IPS-18c (cell line): ENCODE data around the gene APOBEC3B.
"Not testable (repeated sequence)": the region's sequence is repeated elsewhere in the genome, so short reads cannot be mapped to it uniquely, and the experiment has no call there.

Experiments used
- H3K4me3 ChIP-seq: 2 replicates; pipeline ENCODE4 v1.7.0; 2013; ENCODE audit warnings: low read depth, mild to moderate bottlenecking, low read length, moderate library complexity; ENCODE audit not compliant: insufficient read depth
- H3K9me3 ChIP-seq: one replicate; pipeline ENCODE4 v1.6.1; 2013; ENCODE audit warnings: mild to moderate bottlenecking, low read length, moderate library complexity; ENCODE audit not compliant: control insufficient read depth, insufficient read depth

Gene APOBEC3B

DNA sequence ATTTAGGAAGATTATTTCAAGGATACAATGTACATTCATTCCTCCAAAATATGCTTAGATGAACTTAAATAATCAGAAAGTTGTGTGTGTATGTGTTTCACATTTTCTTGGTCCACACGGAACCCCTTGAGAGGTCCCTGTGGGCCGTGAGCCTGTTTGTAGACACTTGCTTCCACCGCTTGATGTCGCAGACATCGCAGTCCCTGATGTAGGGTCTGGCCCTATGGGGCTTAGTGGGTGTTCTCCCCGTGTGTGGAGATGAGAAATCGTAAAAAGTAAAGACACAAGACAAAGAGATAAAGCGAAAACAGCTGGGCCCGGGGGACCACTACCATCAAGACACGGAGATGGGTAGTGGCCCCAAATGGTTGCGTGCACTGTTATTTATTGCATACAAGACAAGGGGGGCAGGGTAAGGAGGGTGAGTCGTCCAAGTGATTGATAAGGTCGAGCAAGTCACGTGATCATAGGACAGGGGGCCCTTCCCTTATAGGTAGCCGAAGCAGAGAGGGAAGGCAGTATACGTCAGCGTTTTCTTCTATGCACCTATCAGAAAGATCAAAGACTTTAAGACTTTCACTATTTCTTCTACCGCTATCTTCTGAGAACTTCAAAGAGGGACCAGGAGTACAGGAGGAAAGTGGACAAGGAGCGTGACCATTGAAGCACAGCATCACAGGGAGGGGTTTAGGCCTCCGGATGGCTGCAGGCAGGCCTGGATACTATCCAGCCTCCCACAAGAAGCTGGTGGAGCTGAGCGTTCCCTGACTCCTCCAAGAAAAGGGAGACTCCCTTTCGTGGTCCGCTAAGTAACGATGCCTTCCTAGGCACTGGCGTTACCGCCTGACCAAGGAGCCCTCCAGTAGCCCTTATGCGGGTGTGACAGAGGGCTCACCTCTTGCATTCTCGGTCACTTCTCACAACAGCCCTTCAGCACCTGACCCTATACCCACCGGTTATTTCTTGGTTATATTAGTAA is 30.7 kb downstream of the APOBEC3B start:
- H3K4me3 ChIP-seq, result no peak overlapping the region
- no peaks in the 10 kb centered on the region for H3K9me3 ChIP-seq

DNA sequence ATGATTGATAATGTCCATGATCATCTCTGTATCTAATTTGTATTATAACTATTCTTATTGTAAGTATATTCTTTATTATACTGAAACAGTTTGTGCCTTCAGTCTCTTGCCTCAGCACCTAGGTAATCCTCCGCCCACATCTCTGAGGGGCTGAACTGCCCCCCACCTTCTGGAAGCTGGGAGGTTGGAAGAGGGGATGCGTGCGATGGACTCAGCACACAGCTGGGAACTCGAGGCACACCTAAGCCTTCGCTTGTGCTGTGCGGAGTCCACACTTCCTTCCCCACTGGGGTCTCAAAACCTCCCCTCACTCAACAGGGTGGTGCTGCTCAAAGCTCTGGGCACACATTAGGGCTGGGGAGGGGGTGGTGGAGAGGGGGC is 31.4 kb downstream of the APOBEC3B start:
- peak overlapping the region; percentile 11; the same call in 1 of the 2 replicates for H3K4me3 ChIP-seq
- not testable (repeated sequence) for H3K9me3 ChIP-seq

DNA sequence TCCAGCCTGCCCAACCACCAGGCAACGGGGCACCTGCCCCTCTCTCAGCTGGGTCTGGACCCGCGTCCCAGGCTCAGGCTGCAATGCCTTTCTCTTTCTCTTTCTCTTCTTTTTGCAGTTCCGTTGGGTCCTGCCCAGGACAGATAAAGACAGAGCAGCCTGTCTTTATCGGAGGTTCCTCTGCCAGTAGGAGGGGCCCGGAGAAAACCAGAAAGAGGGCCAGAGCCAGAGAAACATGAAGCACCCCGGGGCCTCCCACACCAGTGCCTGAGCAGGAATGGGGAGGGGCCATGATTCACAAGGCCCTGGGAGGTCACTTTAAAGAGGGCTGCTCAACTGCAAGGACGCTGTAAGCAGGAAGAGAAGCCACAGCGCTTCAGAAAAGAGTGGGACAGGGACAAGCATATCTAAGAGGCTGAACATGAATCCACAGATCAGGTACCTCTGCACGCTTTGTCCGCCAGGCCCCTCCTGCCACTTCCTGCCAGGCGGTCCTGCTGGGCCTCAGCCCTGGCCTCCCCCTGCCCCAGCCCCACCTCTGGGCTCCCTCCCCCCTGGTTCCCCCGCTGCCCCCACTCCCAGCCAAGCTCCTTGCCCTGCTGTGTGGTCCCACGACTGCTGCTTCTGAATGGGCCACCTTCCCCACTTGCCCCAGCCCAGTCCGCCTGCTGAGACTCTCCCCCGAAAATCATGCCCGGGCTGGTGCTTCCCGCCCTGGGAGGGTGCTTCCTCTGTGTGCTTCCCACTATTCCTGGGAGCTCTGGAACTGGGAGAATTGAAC is 32.0 kb downstream of the APOBEC3B start, which contains the start of gene APOBEC3C:
TSS of gene APOBEC3C (plus strand) at position 316 of the 781 bp plus-strand sequence. CDS start at position 422, 106 bp downstream.
- Histone ChIP-seq H3K9me3 (no peaks in the 10 kb centered on the region), H3K4me3 (peak within 1 kb of the TSS; percentile 20)

DNA sequence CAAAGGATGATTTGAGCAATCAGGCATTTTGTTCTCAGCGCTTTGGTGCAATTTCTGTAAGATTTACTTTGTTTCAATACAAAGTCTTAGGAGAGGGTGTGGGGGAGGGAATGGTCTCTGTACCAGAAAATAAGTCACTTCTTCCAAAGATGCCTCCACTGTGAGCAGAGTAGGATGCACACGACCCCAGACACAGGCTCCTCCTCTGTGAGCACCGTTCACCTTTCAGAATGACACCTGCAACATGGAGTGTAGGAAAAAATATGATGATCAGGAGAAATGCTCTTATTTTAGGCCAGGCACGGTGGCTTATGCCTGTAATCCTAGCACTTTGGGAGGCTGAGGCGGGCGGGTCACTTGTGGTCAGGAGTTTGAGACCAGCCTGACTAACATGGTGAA is 32.6 kb downstream of the APOBEC3B start:
- H3K4me3 ChIP-seq, result peak overlapping the region; percentile 20; the same call in 1 of the 2 replicates

DNA sequence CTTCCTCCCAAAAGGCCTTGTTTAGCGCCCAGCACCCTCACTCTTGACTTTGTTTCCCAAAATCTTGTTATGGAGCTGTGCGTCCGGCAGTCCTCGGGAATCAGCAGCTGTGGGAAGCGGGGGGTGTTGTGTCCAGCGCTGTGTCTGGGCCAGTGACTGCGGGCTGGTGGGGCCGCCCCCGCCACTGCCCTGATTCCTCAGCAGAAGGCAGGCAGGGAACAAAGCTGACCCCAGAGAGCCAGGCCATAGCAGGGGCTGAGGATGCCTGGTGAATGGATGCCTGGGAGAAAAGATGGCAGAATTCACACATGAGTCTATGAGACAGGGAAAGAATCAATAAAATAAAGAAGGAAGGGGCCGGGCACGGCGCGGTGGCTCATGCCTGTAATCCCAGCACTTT is 34.4 kb downstream of the APOBEC3B start:
- Histone ChIP-seq H3K4me3 (no peak overlapping the region; the same call in 1 of the 2 replicates), H3K9me3 (no peaks in the 10 kb centered on the region)

More for the DNA sequence above, 32.6 kb downstream of the APOBEC3B start:
- H3K9me3 ChIP-seq, result not testable (repeated sequence)

DNA sequence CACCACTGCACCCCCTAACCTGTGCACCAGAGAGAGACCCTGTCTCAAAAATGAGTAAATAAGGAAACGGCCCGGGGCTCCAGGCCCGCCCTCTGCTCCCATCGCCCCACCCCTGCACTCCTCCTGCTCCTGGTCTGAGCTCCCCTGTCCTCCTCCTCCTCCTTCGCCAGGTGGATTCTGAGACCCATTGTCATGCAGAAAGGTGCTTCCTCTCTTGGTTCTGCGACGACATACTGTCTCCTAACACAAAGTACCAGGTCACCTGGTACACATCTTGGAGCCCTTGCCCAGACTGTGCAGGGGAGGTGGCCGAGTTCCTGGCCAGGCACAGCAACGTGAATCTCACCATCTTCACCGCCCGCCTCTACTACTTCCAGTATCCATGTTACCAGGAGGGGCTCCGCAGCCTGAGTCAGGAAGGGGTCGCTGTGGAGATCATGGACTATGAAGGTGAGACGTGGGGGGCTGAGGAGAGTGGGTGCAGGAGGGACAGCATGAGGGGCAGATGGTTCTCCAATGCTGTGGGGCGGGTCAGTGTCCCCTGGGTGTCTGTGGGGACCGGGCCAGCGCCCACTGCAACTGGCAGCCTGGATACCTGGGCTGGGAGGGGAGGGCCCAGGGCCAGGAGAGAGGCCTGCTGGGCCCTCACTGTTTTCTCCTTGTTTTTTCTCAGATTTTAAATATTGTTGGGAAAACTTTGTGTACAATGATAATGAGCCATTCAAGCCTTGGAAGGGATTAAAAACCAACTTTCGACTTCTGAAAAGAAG is 35.6 kb downstream of the APOBEC3B start:
- Histone ChIP-seq H3K9me3 (no peaks in the 10 kb centered on the region), H3K4me3 (peak overlapping the region; percentile 40)

DNA sequence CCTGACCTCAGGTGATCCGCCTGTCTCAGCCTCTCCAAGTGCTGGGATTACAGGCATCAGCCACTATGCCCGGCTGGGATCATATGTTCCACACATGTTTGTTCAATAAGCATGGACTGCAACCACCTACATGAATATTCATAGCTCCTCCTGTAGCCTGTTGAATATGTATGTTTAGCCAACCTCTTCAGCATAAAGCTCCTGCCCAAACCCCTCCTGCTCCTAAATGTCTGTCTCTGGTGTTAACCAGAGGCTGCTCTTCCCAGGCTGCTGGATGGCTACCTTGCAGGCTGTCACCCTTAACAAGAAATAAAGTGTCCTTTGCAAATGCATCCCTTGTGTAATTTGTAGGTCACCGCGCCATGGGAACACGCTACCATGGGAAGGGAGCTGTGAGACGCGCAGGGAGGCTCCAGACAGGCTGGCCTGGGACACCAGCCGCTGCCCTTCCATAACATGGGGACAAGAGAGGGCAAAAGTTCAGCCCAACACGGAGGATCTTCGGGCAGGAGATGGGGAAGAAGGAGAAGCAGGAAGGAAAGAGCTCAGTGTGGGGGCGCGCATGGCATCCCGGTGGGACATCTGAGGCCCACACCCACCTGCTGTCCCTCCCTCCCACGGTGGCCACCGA is 38.0 kb downstream of the APOBEC3B start:
- H3K9me3 ChIP-seq, result not testable (repeated sequence)
- H3K4me3 ChIP-seq, result peak overlapping the region; percentile 20

DNA sequence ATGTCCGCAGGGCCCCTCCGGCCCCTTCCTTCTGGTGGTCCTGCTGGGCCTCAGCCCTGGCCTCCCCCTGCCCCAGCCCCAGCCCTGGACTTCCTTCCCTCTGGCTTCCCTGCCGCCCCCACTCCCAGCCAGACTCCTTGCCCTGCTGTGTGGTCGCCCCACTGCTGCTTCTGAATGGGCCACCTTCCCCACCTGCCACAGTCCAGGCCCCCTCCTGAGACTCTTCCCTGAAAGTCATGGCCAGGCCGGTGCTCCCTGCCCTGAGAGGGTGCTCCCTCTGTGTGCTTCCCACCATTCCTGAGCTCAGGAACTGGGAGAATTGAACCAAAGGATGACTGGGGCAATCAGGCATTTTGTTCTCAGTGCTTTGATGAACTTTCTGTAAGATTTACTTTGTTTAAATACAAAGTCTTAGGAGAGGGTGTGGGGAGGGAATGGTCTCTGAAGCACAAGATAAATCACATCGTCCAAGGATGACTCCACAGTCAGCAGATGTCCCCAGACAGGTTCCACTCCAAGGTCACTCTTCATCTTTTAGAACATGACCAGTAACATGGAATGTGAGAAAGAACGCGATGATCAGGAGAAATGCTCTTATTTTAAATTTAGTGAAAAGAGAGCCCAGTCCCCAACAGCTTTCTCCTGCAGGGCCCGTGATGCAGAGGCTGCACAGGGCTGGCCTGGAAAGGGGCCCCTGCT is 39.6 kb downstream of the APOBEC3B start:
- H3K9me3 ChIP-seq, result no peaks in the 10 kb centered on the region
- H3K4me3 ChIP-seq, result no peak overlapping the region

DNA sequence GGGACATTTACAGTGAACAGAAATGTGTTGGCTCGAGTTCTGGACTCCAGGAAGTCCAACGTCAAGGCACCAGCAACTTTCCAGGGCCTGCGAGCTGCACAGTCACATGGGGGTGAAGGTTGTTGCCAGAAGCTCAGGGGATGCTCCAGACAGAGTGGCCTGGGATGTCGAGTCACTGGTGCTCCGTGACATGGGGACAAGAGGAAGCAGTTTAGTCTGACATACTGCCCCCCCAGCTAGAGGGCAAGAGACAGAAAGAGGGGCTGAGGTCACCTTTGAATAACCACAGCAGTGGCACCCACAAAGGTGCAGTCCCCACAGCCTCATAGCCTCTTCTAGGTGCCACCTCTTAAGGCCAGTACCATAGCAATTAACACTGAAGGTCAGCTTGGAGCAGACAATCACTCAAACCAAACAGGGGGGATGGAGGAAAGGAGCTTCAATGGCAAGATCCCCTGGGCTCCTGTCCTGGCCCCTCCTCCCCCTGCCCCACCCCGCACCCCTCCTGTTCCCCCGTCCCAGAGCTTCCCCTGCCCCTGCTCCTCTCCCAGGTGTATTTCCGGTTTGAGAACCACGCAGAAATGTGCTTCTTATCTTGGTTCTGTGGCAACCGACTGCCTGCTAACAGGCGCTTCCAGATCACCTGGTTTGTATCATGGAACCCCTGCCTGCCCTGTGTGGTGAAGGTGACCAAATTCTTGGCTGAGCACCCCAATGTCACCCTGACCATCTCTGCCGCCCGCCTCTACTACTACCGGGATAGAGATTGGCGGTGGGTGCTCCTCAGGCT is 42.6 kb downstream of the APOBEC3B start:
- H3K4me3 ChIP-seq, result no peak overlapping the region
- no peaks in the 10 kb centered on the region for H3K9me3 ChIP-seq

DNA sequence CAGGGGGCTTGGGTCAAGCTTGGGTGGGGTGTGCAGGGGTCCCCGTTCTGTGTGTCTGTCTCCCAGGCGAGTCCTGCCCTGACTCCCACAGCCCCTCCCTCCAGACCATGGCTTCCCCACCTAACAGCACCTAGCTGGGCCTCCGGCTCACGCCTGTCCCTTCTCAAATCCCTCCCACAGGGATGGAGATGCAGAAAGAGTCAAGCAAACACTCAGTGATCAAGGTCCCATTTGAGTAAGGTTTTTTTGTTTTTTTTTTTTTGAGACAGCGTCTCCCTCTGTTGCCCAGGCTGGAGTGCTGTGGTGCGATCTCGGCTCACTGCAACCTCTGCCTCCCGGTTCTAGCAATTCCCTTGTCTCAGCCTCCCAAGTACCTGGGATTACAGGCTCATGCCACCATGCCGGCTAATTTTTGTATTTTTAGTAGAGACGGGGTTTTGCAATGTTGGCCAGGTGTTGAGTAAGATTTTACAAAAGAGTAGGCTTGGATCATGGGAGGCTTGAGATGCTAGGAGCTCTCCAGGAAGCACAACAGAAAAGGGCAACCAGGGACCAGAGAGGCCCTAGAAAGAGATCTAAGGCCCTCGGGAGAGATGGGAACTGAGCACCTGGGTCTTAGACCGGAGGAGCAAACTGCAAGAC is 44.5 kb downstream of the APOBEC3B start:
- H3K9me3 ChIP-seq, result no peaks in the 10 kb centered on the region
- H3K4me3 ChIP-seq, result no peak overlapping the region

DNA sequence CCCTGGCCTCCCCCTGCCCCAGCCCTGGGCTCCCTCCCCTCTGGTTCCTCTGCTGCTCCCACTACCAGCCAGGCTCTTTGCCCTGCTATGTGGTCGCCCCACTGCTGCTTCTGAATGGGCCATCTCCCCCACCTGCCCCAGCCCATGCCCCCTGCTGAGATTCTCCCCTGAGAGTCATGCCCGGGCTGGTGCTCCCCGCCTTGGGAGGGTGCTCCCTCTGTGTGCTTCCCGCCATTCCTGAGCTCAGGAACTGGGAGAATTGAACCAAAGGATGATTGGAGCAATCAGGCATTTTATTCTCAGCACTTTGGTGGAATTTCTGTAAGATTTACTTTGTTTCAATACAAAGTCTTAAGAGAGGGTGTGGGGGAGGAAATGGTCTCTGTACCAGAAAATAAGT is 45.6 kb downstream of the APOBEC3B start:
- no peak overlapping the region for H3K4me3 ChIP-seq
- H3K9me3 ChIP-seq, result no peaks in the 10 kb centered on the region

DNA sequence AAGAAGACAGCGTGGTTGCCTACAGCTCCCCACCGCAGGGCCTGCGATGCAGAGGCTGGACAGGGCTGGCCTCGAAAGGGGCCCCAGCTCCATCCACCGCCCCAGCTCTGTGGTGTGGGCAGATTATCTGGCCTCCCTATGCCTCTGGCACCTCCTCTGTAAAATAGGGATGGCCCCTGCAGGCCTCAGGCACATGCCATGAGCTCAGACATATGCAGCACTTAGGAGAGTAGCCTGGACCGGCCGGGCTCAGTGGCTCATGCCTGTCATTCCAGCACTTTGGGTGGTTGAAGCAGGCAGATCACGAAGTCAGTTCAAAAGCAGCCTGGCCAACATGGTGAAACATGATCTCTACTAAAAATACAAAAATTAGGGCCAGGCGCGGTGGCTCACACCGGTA is 46.1 kb downstream of the APOBEC3B start:
- H3K9me3 ChIP-seq, result no peaks in the 10 kb centered on the region
- no peak overlapping the region for H3K4me3 ChIP-seq

DNA sequence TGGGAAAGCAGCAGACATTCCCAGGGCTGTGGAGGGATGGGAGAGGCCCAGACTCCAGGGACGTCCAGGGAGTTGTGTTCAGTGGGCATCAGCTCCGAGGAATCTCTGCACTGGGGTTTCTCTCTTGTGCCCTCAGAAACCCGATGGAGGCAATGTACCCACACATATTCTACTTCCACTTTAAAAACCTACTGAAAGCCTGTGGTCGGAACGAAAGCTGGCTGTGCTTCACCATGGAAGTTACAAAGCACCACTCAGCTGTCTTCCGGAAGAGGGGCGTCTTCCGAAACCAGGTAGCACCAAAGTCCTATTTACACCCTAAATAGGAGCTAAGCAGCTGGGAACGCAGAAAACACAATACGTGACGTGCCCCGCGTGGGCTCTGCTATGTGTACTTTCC is 47.1 kb downstream of the APOBEC3B start:
- no peak overlapping the region; the same call in 1 of the 2 replicates for H3K4me3 ChIP-seq
- no peaks in the 10 kb centered on the region for H3K9me3 ChIP-seq

DNA sequence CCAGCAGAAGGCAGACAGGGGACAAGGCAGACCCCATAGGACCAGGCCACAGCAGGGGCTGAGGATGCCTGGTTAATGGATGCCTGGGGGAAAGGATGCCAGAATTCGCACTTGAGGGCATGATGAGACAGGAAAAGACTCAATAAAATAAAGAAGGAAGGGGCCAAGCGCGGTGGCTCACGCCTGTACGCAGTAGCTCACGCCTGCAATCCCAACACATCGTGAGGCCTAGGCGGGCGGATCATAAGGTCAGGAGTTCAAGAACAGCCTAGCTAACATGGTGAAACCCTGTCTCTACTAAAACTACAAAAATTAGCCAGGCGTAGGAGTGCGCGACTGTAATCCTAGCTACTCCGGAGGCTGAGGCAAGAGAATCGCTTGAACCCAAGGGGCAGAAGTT is 48.6 kb downstream of the APOBEC3B start:
- Histone ChIP-seq H3K9me3 (no peaks in the 10 kb centered on the region), H3K4me3 (no peak overlapping the region)
